Lung (tissue), 12 donors: ENCODE measurements around the gene CYP27B1. TPM values are rescaled to one million over a fixed set of nuclear protein-coding genes. Genes with fewer than 3 reads are reported as not detected.

ENCODE experiments used
- ATAC-seq: fragments of 200-7000 bp; cut with Tn5 transposase; one replicate; pipeline ENCODE4 v1.9.1; 2020; ENCODE audit warnings: moderate number of reproducible peaks; ENCODE audit not compliant: insufficient read depth, low FRiP score
- DNase-seq, 3 donors: peaks; one replicate each; pipeline ENCODE4 v3.0.0-alpha.2; 2013 to 2017
- H3K27ac ChIP-seq, 2 donors: one replicate each; pipeline ENCODE4 v1.5.1; 2013; ENCODE audit warnings: mild to moderate bottlenecking in 2 of 2, moderate library complexity in 2 of 2, control low read depth in 1 of 2, inconsistent platforms in 1 of 2, low read depth in 1 of 2, low read length in 1 of 2
- H3K27me3 ChIP-seq, 3 donors: one replicate each; pipeline ENCODE4 v1.5.1; 2013; ENCODE audit warnings: low read length in 2 of 3; ENCODE audit not compliant: control insufficient read depth in 3 of 3, insufficient read depth in 3 of 3
- H3K36me3 ChIP-seq, 4 donors: one replicate each; pipeline ENCODE4 v1.5.1; 2013; ENCODE audit warnings: low read length in 4 of 4, mild to moderate bottlenecking in 1 of 4, moderate library complexity in 1 of 4; ENCODE audit not compliant: control insufficient read depth in 4 of 4, insufficient read depth in 4 of 4
- H3K4me1 ChIP-seq, 5 donors: one replicate each; pipeline ENCODE4 v1.5.1; 2013; ENCODE audit warnings: low read length in 5 of 5, mild to moderate bottlenecking in 2 of 5, moderate library complexity in 1 of 5; ENCODE audit not compliant: control insufficient read depth in 5 of 5, insufficient read depth in 5 of 5
- H3K4me3 ChIP-seq: one replicate; pipeline ENCODE4 v1.5.1; 2013; ENCODE audit warnings: mild to moderate bottlenecking, control low read depth, moderate library complexity
- H3K9ac ChIP-seq, 2 donors: one replicate each; pipeline ENCODE4 v1.5.1; 2013; ENCODE audit warnings: low read length in 2 of 2, control low read depth in 1 of 2; ENCODE audit not compliant: insufficient read depth in 1 of 2
- H3K9me3 ChIP-seq, 4 donors: one replicate each; pipeline ENCODE4 v1.5.1; 2013; ENCODE audit warnings: low read length in 3 of 4, mild to moderate bottlenecking in 1 of 4, moderate library complexity in 1 of 4; ENCODE audit not compliant: control insufficient read depth in 4 of 4, insufficient read depth in 3 of 4
- CTCF ChIP-seq: IDR thresholded peaks from 2 replicates; pipeline ENCODE4 v1.5.1; 2012; ENCODE audit warnings: mild to moderate bottlenecking; ENCODE audit errors: control extremely low read depth, extremely low read depth
- WGBS, 2 donors: extraction: QIAGEN DNeasy Blood & Tissue Kit; methylation state at CpG; one replicate each; pipeline ENCODE4 v1.1.7; 2013; 5-methylcytosine and 5-hydroxymethylcytosine counted together
- polyA plus RNA-seq, 2 donors: library from polyadenylated mRNA; stranded (reverse); fragments of 200-250 nt; gene quantifications; one replicate each; pipeline ENCODE4 v1.2.1, GENCODE V29; 2013
- total RNA-seq, 2 donors: library from RNA; depleted of rRNA in 1 of 2; stranded (reverse); fragments of >200 nt in 1 of 2; gene quantifications; one replicate each; pipeline ENCODE4 v1.2.1, GENCODE V29; 2014 to 2021
- donor health status: control.
- donor health status: control.
- donor health status: Bipolar disorder and iron deficiency.
- donor health status: healthy.
- donor health status: DM: yes; HTN: yes; CAD: no.

CYP27B1 gene
- total and polyA plus RNA-seq, 4 donors, result 1.7 to 5.8 (median 3.6) TPM

- no peak overlapping the region for H3K4me3 ChIP-seq
- no peak for DNase-seq
- 36 to 57% methylated on average over 10 of the region's 10 CpGs for WGBS, 2 donors
- H3K27ac ChIP-seq, result no peak overlapping the region
- no peak overlapping the region for H3K9ac ChIP-seq
- peaks cover 0 to 19% (median 0%) of the 10 kb centered on the region in 5 donors for H3K4me1 ChIP-seq
- peaks cover under 1 to 16% (median 4%) of the 10 kb centered on the region in 4 donors for H3K36me3 ChIP-seq
- no peak for ATAC-seq
- no peaks in the 10 kb centered on the region for H3K9me3 ChIP-seq
- TF ChIP-seq CTCF, result no peak
- peaks cover 0 to 43% (median 23%) of the 10 kb centered on the region in 3 donors for H3K27me3 ChIP-seq
Observed at GRCh38 chr12:57725851-57726150, 41.1 kb downstream of the CYP27B1 start.

GRCh38 chr12:57724936-57725740 lies 41.7 kb downstream of the CYP27B1 start:
- Histone ChIP-seq H3K4me3 (no peak overlapping the region), H3K9ac (no peak overlapping the region), H3K27me3 (peaks cover 0 to 40% (median 19%) of the 10 kb centered on the region in 3 donors), H3K9me3 (no peaks in the 10 kb centered on the region), H3K4me1 (peaks cover 0 to 19% (median 0%) of the 10 kb centered on the region in 5 donors), H3K27ac (no peak overlapping the region), H3K36me3 (peaks cover 3 to 23% (median 6%) of the 10 kb centered on the region in 4 donors)
- WGBS, 2 donors, result 67 to 77% methylated on average over 10 to 11 of the region's 11 CpGs
- no peak for DNase-seq
- ATAC-seq, result no peak
- TF ChIP-seq CTCF, result no peak

GRCh38 chr12:57724003-57724935 lies 42.6 kb downstream of the CYP27B1 start:
- peaks cover 0 to 2% (median 0%) of the 10 kb centered on the region in 4 donors for H3K9me3 ChIP-seq
- H3K4me1 ChIP-seq, result peaks cover 0 to 19% (median 0%) of the 10 kb centered on the region in 5 donors
- DNase-seq (no peak), ATAC-seq (no peak)
- no peak overlapping the region for H3K9ac ChIP-seq
- TF ChIP-seq CTCF, result no peak
- H3K27ac ChIP-seq, result no peak overlapping the region
- H3K27me3 ChIP-seq, result peaks cover 0 to 32% (median 14%) of the 10 kb centered on the region in 3 donors
- H3K36me3 ChIP-seq, result peaks cover 4 to 29% (median 7%) of the 10 kb centered on the region in 4 donors
- WGBS, 2 donors, result 86 to 88% methylated on average over 12 of the region's 12 CpGs
- no peak overlapping the region for H3K4me3 ChIP-seq
